Mesenchymal stem cell (in vitro differentiated cells and primary cell): ENCODE results near the gene ITGAV.

Experiments
- DNase-seq: peaks from one replicate; pipeline ENCODE4 v3.0.0-alpha.2; 2013
- H2AFZ ChIP-seq: one replicate; pipeline ENCODE4 v1.6.1; 2013; ENCODE audit warnings: low read depth, mild to moderate bottlenecking, control low read depth, inconsistent platforms, low read length, moderate library complexity
- H2AK5ac ChIP-seq: 2 replicates; pipeline ENCODE4 v1.6.1; 2013; ENCODE audit warnings: low read length, moderate library complexity, mild to moderate bottlenecking, inconsistent platforms; ENCODE audit not compliant: severe bottlenecking
- H2BK120ac ChIP-seq: one replicate; pipeline ENCODE4 v1.6.1; 2013; ENCODE audit warnings: low read depth, mild to moderate bottlenecking, inconsistent platforms, low read length, moderate library complexity
- H2BK12ac ChIP-seq, 2 experiments: one replicate each; pipeline ENCODE4 v1.6.1; 2013; ENCODE audit warnings: inconsistent platforms in 2 of 2, low read length in 2 of 2, mild to moderate bottlenecking in 2 of 2, moderate library complexity in 2 of 2, control low read depth in 1 of 2
- H2BK15ac ChIP-seq: one replicate; pipeline ENCODE4 v1.6.1; 2013; ENCODE audit warnings: mild to moderate bottlenecking, low read depth, inconsistent platforms; ENCODE audit not compliant: poor library complexity, severe bottlenecking
- H2BK5ac ChIP-seq: 2 replicates; pipeline ENCODE4 v1.6.1; 2013; ENCODE audit warnings: low read depth, mild to moderate bottlenecking, low read length, control low read depth, inconsistent platforms; ENCODE audit not compliant: poor library complexity, severe bottlenecking
- H3K14ac ChIP-seq, 2 experiments: one replicate each; pipeline ENCODE4 v1.6.1; 2013; ENCODE audit warnings: inconsistent platforms in 2 of 2, low read length in 2 of 2, control low read depth in 1 of 2, mild to moderate bottlenecking in 1 of 2, moderate library complexity in 1 of 2
- H3K18ac ChIP-seq, 2 experiments: one replicate each; pipeline ENCODE4 v1.6.1; 2013; ENCODE audit warnings: inconsistent platforms in 2 of 2, low read length in 2 of 2, control low read depth in 1 of 2, low read depth in 1 of 2, mild to moderate bottlenecking in 1 of 2
- H3K23ac ChIP-seq, 2 experiments: one replicate each; pipeline ENCODE4 v1.6.1; 2013; ENCODE audit warnings: inconsistent platforms in 2 of 2, low read length in 2 of 2, mild to moderate bottlenecking in 2 of 2, moderate library complexity in 2 of 2, control low read depth in 1 of 2
- H3K27ac ChIP-seq: 2 replicates; pipeline ENCODE4 v1.5.1; 2013; ENCODE audit warnings: mild to moderate bottlenecking, moderate library complexity, low read length, control low read depth, inconsistent platforms; ENCODE audit not compliant: poor library complexity, severe bottlenecking
- H3K27me3 ChIP-seq, 2 experiments: 2 replicates each; pipeline versions ENCODE4 v1.6.1 to v1.7.0; 2013; ENCODE audit warnings: low read length in 2 of 2, mild to moderate bottlenecking in 2 of 2, moderate library complexity in 2 of 2, control low read depth in 1 of 2, inconsistent platforms in 1 of 2; ENCODE audit not compliant: control insufficient read depth in 1 of 2, insufficient read depth in 1 of 2
- H3K36me3 ChIP-seq, 2 experiments: 2 replicates each; pipeline versions ENCODE4 v1.6.1 to v1.7.0; 2013; ENCODE audit warnings: low read length in 2 of 2, control low read depth in 1 of 2, inconsistent platforms in 1 of 2, low read depth in 1 of 2, mild to moderate bottlenecking in 1 of 2; ENCODE audit not compliant: insufficient read depth in 2 of 2, control insufficient read depth in 1 of 2
- H3K4ac ChIP-seq, 2 experiments: one replicate each; pipeline ENCODE4 v1.6.1; 2013; ENCODE audit warnings: inconsistent platforms in 2 of 2, low read length in 2 of 2, mild to moderate bottlenecking in 2 of 2, moderate library complexity in 2 of 2, control low read depth in 1 of 2, low read depth in 1 of 2
- H3K4me1 ChIP-seq: 2 replicates; pipeline ENCODE4 v1.6.1; 2013; ENCODE audit warnings: low read depth, low read length, control low read depth; ENCODE audit not compliant: control insufficient read depth, insufficient read depth
- H3K4me2 ChIP-seq: 2 replicates; pipeline ENCODE4 v1.6.1; 2013; ENCODE audit warnings: low read length, mild to moderate bottlenecking, inconsistent platforms; ENCODE audit not compliant: poor library complexity, severe bottlenecking
- H3K4me3 ChIP-seq, 2 experiments: 2 replicates each; pipeline versions ENCODE4 v1.5.1 to v1.7.0; 2013; ENCODE audit warnings: low read length in 2 of 2, mild to moderate bottlenecking in 2 of 2, control low read depth in 1 of 2, low read depth in 1 of 2; ENCODE audit not compliant: insufficient read depth in 1 of 2
- H3K79me1 ChIP-seq: replicated peaks from 2 replicates; pipeline ENCODE4 v1.6.1; 2013; ENCODE audit warnings: mild to moderate bottlenecking, control low read depth, low read length, inconsistent platforms; ENCODE audit not compliant: poor library complexity, severe bottlenecking
- H3K9ac ChIP-seq: 2 replicates; pipeline ENCODE4 v1.7.0; 2013; ENCODE audit warnings: mild to moderate bottlenecking, low read length, moderate library complexity
- H3K9me3 ChIP-seq: 2 replicates; pipeline ENCODE4 v1.7.0; 2013; ENCODE audit warnings: mild to moderate bottlenecking, low read length; ENCODE audit not compliant: control insufficient read depth
- H4K8ac ChIP-seq: one replicate; pipeline ENCODE4 v1.6.1; 2013; ENCODE audit warnings: inconsistent platforms, mild to moderate bottlenecking, low read length, moderate library complexity
- H4K91ac ChIP-seq: one replicate; pipeline ENCODE4 v1.6.1; 2013; ENCODE audit warnings: mild to moderate bottlenecking, low read length, inconsistent platforms
- WGBS: methylation state at CpG from one replicate; pipeline ENCODE4 v1.1.7; 2013; ENCODE audit warnings: mixed read lengths; 5-methylcytosine and 5-hydroxymethylcytosine counted together

ITGAV gene

GRCh38 chr2:186697536-186697935 lies 107.7 kb downstream of the ITGAV start:
- Histone ChIP-seq H3K14ac (no peak overlapping the region), H3K27me3 (no peaks in the 10 kb centered on the region), H3K4me2 (no peak overlapping the region), H2BK12ac (no peak overlapping the region), H3K4me3 (no peak overlapping the region), H4K8ac (no peak overlapping the region), H2BK120ac (no peak overlapping the region), H3K18ac (no peak overlapping the region), H2AFZ (no peak overlapping the region), H2BK15ac (no peak overlapping the region), H3K4me1 (peaks cover 5% of the 10 kb centered on the region), H4K91ac (no peak overlapping the region), H3K9ac (no peak overlapping the region), H3K27ac (no peak overlapping the region), H3K23ac (no peak overlapping the region), H3K36me3 (no peaks in the 10 kb centered on the region), H3K79me1 (peaks cover 4% of the 10 kb centered on the region), H2BK5ac (no peak overlapping the region), H2AK5ac (no peak overlapping the region), H3K4ac (no peak overlapping the region), H3K9me3 (no peaks in the 10 kb centered on the region)
- WGBS = no CpG with 5 or more reads among the region's 1 CpG
- DNase-seq = no peak

GRCh38 chr2:186699742-186700141 lies 109.9 kb downstream of the ITGAV start:
- Histone ChIP-seq H3K9me3 (no peaks in the 10 kb centered on the region), H3K4ac (no peak overlapping the region), H3K18ac (no peak overlapping the region), H2AK5ac (no peak overlapping the region), H3K27me3 (no peaks in the 10 kb centered on the region), H3K4me2 (no peak overlapping the region), H2BK120ac (no peak overlapping the region), H2BK12ac (no peak overlapping the region), H3K4me3 (no peak overlapping the region), H2BK5ac (no peak overlapping the region), H3K9ac (no peak overlapping the region), H2AFZ (no peak overlapping the region), H4K91ac (no peak overlapping the region), H2BK15ac (no peak overlapping the region), H4K8ac (no peak overlapping the region), H3K27ac (no peak overlapping the region), H3K14ac (no peak overlapping the region), H3K36me3 (no peaks in the 10 kb centered on the region), H3K4me1 (no peaks in the 10 kb centered on the region), H3K79me1 (peaks cover 7% of the 10 kb centered on the region), H3K23ac (no peak overlapping the region)
- DNase-seq = no peak

- H2BK15ac ChIP-seq = no peak overlapping the region
- no peak overlapping the region for H3K4me2 ChIP-seq
- no peak overlapping the region for H3K4me3 ChIP-seq
- H3K4ac ChIP-seq = no peak overlapping the region
- H3K36me3 ChIP-seq = no peaks in the 10 kb centered on the region
- H3K9ac ChIP-seq = no peak overlapping the region
- no peak overlapping the region for H3K23ac ChIP-seq
- no peak overlapping the region for H3K18ac ChIP-seq
- no peaks in the 10 kb centered on the region for H3K27me3 ChIP-seq
- H3K79me1 ChIP-seq = peaks cover 5% of the 10 kb centered on the region
- no peak overlapping the region for H2AK5ac ChIP-seq
- no peak overlapping the region for H4K91ac ChIP-seq
- no peak overlapping the region for H3K27ac ChIP-seq
- WGBS = 91% methylated on average over 1 of the region's 2 CpGs
- H3K9me3 ChIP-seq = no peaks in the 10 kb centered on the region
- H2BK120ac ChIP-seq = no peak overlapping the region
- no peaks in the 10 kb centered on the region for H3K4me1 ChIP-seq
- H2AFZ ChIP-seq = no peak overlapping the region
- H2BK12ac ChIP-seq = no peak overlapping the region
- H3K14ac ChIP-seq = no peak overlapping the region
- H2BK5ac ChIP-seq = no peak overlapping the region
- no peak for DNase-seq
- H4K8ac ChIP-seq = no peak overlapping the region
Measured at GRCh38 chr2:186702006-186702405, 112.2 kb downstream of the ITGAV start.

- H3K27me3 ChIP-seq = no peaks in the 10 kb centered on the region
- no peak overlapping the region for H2BK12ac ChIP-seq
- no peak overlapping the region for H2AK5ac ChIP-seq
- no peak overlapping the region for H3K4ac ChIP-seq
- no peak for DNase-seq
- H3K18ac ChIP-seq = no peak overlapping the region
- H4K91ac ChIP-seq = no peak overlapping the region
- H2BK5ac ChIP-seq = no peak overlapping the region
- no peak overlapping the region for H3K27ac ChIP-seq
- no peak overlapping the region for H2BK120ac ChIP-seq
- H3K14ac ChIP-seq = no peak overlapping the region
- 94% methylated on average over 2 of the region's 2 CpGs for WGBS
- H3K79me1 ChIP-seq = peaks cover 5% of the 10 kb centered on the region
- H2AFZ ChIP-seq = no peak overlapping the region
- H3K36me3 ChIP-seq = no peaks in the 10 kb centered on the region
- no peak overlapping the region for H3K23ac ChIP-seq
- no peaks in the 10 kb centered on the region for H3K4me1 ChIP-seq
- H3K4me2 ChIP-seq = no peak overlapping the region
- H3K9me3 ChIP-seq = no peaks in the 10 kb centered on the region
- H2BK15ac ChIP-seq = no peak overlapping the region
- no peak overlapping the region for H4K8ac ChIP-seq
- no peak overlapping the region for H3K9ac ChIP-seq
- H3K4me3 ChIP-seq = no peak overlapping the region
Measured at GRCh38 chr2:186702501-186702900, 112.6 kb downstream of the ITGAV start.
